ENCODE measurements around the gene CNTN1.

- TF ChIP-seq CTCF (IDR thresholded peaks at IDR 0.05), result no peak
- no peak for TF ChIP-seq POLR2A (IDR thresholded peaks at IDR 0.05)
- no peak for TF ChIP-seq POLR2AphosphoS5 (IDR thresholded peaks at IDR 0.05)
Observed at GRCh38 chr12:40697566-40698259, 5.5 kb downstream of the CNTN1 start.

Data from prostate gland (tissue), 2 donors.